Breast epithelium (tissue), 4 donors: ENCODE data around the gene CDH4. TPM values are rescaled to one million over a fixed set of nuclear protein-coding genes. Genes with fewer than 3 reads are reported as not detected.

Experiments
- DNase-seq, 2 donors: peaks; one replicate each; pipeline ENCODE4 v3.0.0-alpha.2; 2019; ENCODE audit warnings: low spot score in 2 of 2
- H3K27ac ChIP-seq, 2 donors: fragments of 200-600 bp; sonication (generic) in 1 of 2; one replicate each; pipeline ENCODE4 v1.5.1; 2016 to 2019; ENCODE audit warnings: mild to moderate bottlenecking in 1 of 2
- H3K27me3 ChIP-seq, 2 donors: fragments of 200-600 bp; sonication (generic) in 1 of 2; one replicate each; pipeline versions ENCODE4 v1.5.1 to v1.6.0; 2017 to 2019; ENCODE audit warnings: control low read depth in 1 of 2, mild to moderate bottlenecking in 1 of 2
- H3K36me3 ChIP-seq: fragments of 200-600 bp; one replicate; pipeline ENCODE4 v1.5.1; 2019
- H3K4me1 ChIP-seq, 2 donors: fragments of 200-600 bp; sonication (generic); one replicate each; pipeline ENCODE4 v1.5.1; 2016 to 2019; ENCODE audit warnings: control low read depth in 1 of 2
- H3K4me3 ChIP-seq, 3 donors: fragments of 200-600 bp; sonication (generic); 1 replicate in 2 of 3; 2 replicates in 1 of 3; pipeline ENCODE4 v1.5.1; 2016 to 2019; ENCODE audit warnings: mild to moderate bottlenecking in 3 of 3, moderate library complexity in 2 of 3
- H3K9me3 ChIP-seq, 2 donors: fragments of 200-600 bp; sonication (generic) in 1 of 2; one replicate each; pipeline ENCODE4 v1.5.1; 2016 to 2019; ENCODE audit warnings: control low read depth in 1 of 2
- CTCF ChIP-seq, 3 donors: fragments of 450-650 bp; IDR thresholded peaks; one replicate each; pipeline ENCODE4 v1.5.1; 2016 to 2017; ENCODE audit warnings: antibody characterized with exemption in 3 of 3, mild to moderate bottlenecking in 3 of 3, moderate library complexity in 3 of 3
- POLR2A ChIP-seq: fragments of 450-650 bp; IDR thresholded peaks from one replicate; pipeline ENCODE4 v1.6.1; 2016; ENCODE audit warnings: antibody characterized with exemption, mild to moderate bottlenecking, moderate library complexity
- POLR2AphosphoS5 ChIP-seq, 3 donors: sonication (generic); formaldehyde crosslinking; IDR thresholded peaks; one replicate each; pipeline ENCODE4 v1.6.1; 2017; ENCODE audit warnings: antibody characterized with exemption in 3 of 3
- intact Hi-C: fragments of 100-400 bp; cut with DNase I; formaldehyde crosslinking; loops from one replicate; pipeline ENCODE4 v1.15.1; 2023; ENCODE audit warnings: low total_unique reads
- total RNA-seq, 3 donors: library from RNA; depleted of rRNA; stranded (reverse); fragments of >200 nt; gene quantifications; one replicate each; pipeline ENCODE4 v1.1.0, GENCODE V29; 2016

CDH4 gene
- total RNA-seq, 3 donors from 2014 or later: under 0.01 TPM; not detected in 2

GRCh38 chr20:61872371-61872900, 620.4 kb downstream of the CDH4 start:
- Histone ChIP-seq H3K4me1 (no peaks in the 10 kb centered on the region), H3K27ac (no peak overlapping the region), H3K27me3 (peaks cover 0 to 31% of the 10 kb centered on the region in 2 donors), H3K36me3 (no peaks in the 10 kb centered on the region), H3K9me3 (peaks cover 0 to 7% of the 10 kb centered on the region in 2 donors), H3K4me3 (no peak overlapping the region)
- DNase-seq: no peak
- TF ChIP-seq CTCF (IDR thresholded peaks at IDR 0.05): no peak
- TF ChIP-seq POLR2A: no peak
- TF ChIP-seq POLR2AphosphoS5 (IDR thresholded peaks at IDR 0.05): no peak
- intact Hi-C loops: loop anchor here (5.0 kb wide), 1 partner anchor 1365 kb away; no protein-coding TSS in a partner anchor

- Histone ChIP-seq H3K36me3 (no peaks in the 10 kb centered on the region), H3K27ac (no peak overlapping the region), H3K4me1 (no peaks in the 10 kb centered on the region), H3K27me3 (peaks cover 0 to 24% of the 10 kb centered on the region in 2 donors), H3K9me3 (peaks cover 0 to 7% of the 10 kb centered on the region in 2 donors), H3K4me3 (no peak overlapping the region)
- DNase-seq: no peak
- TF ChIP-seq CTCF (IDR thresholded peaks at IDR 0.05) (no peak), POLR2AphosphoS5 (IDR thresholded peaks at IDR 0.05) (no peak), POLR2A (no peak)
- intact Hi-C loops: loop anchor here (5.0 kb wide), 1 partner anchor 1367 kb away; no protein-coding TSS in a partner anchor
Observed at GRCh38 chr20:61873651-61874420, 621.8 kb downstream of the CDH4 start.

- Histone ChIP-seq H3K27ac (no peak overlapping the region), H3K27me3 (peaks cover 0 to 21% of the 10 kb centered on the region in 2 donors), H3K36me3 (no peaks in the 10 kb centered on the region), H3K4me1 (no peaks in the 10 kb centered on the region), H3K4me3 (no peak overlapping the region), H3K9me3 (peaks cover 0 to 7% of the 10 kb centered on the region in 2 donors)
- DNase-seq: peak; percentile 62 to 65
- peak in 1 of 3 donors; percentile 38 for TF ChIP-seq CTCF (IDR thresholded peaks at IDR 0.05)
- no peak for TF ChIP-seq POLR2A
- no peak for TF ChIP-seq POLR2AphosphoS5 (IDR thresholded peaks at IDR 0.05)
- intact Hi-C loops: loop anchor here (5.0 kb wide), 1 partner anchor 1367 kb away; no protein-coding TSS in a partner anchor
Observed at GRCh38 chr20:61874421-61875068, 622.5 kb downstream of the CDH4 start.

- intact Hi-C loops: no loop called here
- Histone ChIP-seq H3K4me3 (no peak overlapping the region), H3K9me3 (peaks cover 0 to 7% of the 10 kb centered on the region in 2 donors), H3K27me3 (peaks cover 0 to 16% of the 10 kb centered on the region in 2 donors), H3K4me1 (no peaks in the 10 kb centered on the region), H3K36me3 (no peaks in the 10 kb centered on the region), H3K27ac (no peak overlapping the region)
- TF ChIP-seq CTCF (IDR thresholded peaks at IDR 0.05): no peak
- peak in 1 of 2 donors; percentile 24 for DNase-seq
Observed at GRCh38 chr20:61875221-61875885, 623.3 kb downstream of the CDH4 start.
